ENCODE data around the gene GRIP1.
"Not testable (repeated sequence)": the region's sequence is repeated elsewhere in the genome, so short reads cannot be mapped to it uniquely, and the experiment has no call there.

Gene GRIP1

DNA sequence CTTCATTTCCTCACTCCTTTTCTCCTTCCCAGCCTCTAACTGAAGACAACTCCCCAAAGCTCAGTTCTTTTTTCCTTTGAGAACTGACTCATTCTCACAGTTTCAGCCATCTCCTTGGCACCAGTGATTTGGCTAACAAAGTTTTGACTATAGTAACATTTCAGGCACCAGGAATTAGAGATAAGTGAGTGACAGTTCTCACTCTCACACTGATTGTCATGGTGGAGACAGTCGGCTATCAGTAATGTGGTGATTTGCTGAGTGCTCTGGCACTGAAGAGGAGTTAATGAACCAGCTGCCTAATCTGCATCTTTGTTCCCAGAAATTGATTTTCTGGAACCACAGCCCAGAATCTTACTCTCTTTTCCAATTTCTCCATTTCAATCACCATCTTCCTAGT is 347.1 kb downstream of the GRIP1 start:
- H3K27me3 Mint-ChIP-seq = no peaks in the 10 kb centered on the region
- H3K4me1 Mint-ChIP-seq = peaks cover 28% of the 10 kb centered on the region
- H3K27ac Mint-ChIP-seq (ENCODE audit: low read depth) = no peak overlapping the region
- DNase-seq (ENCODE audit: low spot score in 2 of 2) (no peak), ATAC-seq (replicated peaks; ENCODE audit: extremely low read depth, poor library complexity, severe bottlenecking) (no peak)
- H3K36me3 Mint-ChIP-seq (ENCODE audit: insufficient read depth) = peaks cover 44% of the 10 kb centered on the region
- no peaks in the 10 kb centered on the region for H3K9me3 Mint-ChIP-seq
- H3K4me3 Mint-ChIP-seq = no peak overlapping the region

DNA sequence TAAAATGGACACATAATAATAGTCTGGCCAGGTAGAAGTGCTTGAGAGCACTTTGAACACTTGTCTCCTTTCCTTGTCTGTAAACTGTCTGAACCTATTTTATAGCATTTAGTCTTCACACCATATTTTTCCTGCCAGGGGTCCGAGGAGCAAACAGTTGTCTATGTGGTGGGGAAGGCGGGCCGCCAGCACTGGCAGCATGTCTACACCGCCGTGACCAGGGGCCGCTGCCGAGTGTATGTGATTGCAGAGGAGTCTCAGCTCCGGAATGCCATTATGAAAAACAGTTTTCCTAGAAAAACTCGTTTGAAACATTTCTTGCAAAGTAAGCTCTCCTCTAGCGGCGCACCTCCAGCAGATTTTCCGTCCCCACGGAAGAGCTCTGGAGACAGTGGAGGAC is 347.9 kb downstream of the GRIP1 start:
- H3K4me1 Mint-ChIP-seq = peaks cover 28% of the 10 kb centered on the region
- H3K27me3 Mint-ChIP-seq = no peaks in the 10 kb centered on the region
- no peaks in the 10 kb centered on the region for H3K9me3 Mint-ChIP-seq
- H3K27ac Mint-ChIP-seq (ENCODE audit: low read depth) = peak overlapping the region; percentile 22
- DNase-seq (ENCODE audit: low spot score in 2 of 2) (no peak), ATAC-seq (replicated peaks; ENCODE audit: extremely low read depth, poor library complexity, severe bottlenecking) (no peak)
- H3K4me3 Mint-ChIP-seq = no peak overlapping the region
- peaks cover 50% of the 10 kb centered on the region for H3K36me3 Mint-ChIP-seq (ENCODE audit: insufficient read depth)

DNA sequence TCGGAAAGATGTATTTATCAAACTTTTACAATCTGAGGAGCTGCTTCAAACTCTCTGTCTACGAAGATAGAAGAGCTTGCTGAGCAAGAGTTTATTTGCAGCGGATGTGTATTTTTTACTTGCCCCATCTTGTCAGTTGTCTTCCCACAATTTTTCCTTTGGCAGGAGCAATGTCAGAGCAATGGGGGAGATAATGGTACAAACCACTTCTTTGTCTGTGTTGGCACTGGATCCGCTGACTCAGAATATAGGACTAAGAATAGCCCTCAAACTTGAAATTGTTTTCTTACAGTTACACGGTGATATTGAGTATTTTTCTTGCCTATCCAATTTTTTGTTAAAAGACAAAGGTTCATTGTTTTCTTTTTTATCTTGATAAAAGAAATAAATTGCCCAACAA is 348.9 kb downstream of the GRIP1 start:
- Mint-ChIP-seq H3K27ac (ENCODE audit: low read depth) (no peak overlapping the region), H3K4me1 (peaks cover 38% of the 10 kb centered on the region), H3K4me3 (no peak overlapping the region), H3K9me3 (no peaks in the 10 kb centered on the region), H3K27me3 (no peaks in the 10 kb centered on the region), H3K36me3 (ENCODE audit: insufficient read depth) (peaks cover 61% of the 10 kb centered on the region)
- no peak for DNase-seq (ENCODE audit: low spot score in 2 of 2)
- no peak for ATAC-seq (replicated peaks; ENCODE audit: extremely low read depth, poor library complexity, severe bottlenecking)

DNA sequence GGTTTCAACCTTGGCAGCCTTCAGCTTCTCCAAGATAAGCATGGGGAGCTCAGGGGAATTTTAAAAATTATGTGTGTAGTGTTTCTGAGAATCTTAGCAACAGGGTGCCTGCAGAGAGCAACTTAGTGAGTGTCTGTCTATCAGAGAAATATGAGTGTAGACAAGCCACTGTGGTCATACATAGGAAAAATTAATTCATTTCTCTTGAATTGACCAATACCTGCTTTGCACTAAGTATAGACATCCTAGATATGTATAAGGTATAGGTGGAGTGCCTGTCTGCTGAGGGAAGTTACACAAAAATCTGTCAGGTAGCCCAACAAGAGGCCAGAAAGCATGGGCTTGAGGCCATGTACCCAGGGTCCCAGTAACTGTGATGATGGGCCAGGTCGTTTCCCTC is 355.9 kb downstream of the GRIP1 start:
- Mint-ChIP-seq H3K4me3 (no peak overlapping the region), H3K36me3 (ENCODE audit: insufficient read depth) (peaks cover 66% of the 10 kb centered on the region), H3K4me1 (peaks cover 50% of the 10 kb centered on the region), H3K27ac (ENCODE audit: low read depth) (no peak overlapping the region), H3K9me3 (no peaks in the 10 kb centered on the region), H3K27me3 (no peaks in the 10 kb centered on the region)
- ATAC-seq (replicated peaks; ENCODE audit: extremely low read depth, poor library complexity, severe bottlenecking) = no peak
- DNase-seq (ENCODE audit: low spot score in 2 of 2) = no peak

DNA sequence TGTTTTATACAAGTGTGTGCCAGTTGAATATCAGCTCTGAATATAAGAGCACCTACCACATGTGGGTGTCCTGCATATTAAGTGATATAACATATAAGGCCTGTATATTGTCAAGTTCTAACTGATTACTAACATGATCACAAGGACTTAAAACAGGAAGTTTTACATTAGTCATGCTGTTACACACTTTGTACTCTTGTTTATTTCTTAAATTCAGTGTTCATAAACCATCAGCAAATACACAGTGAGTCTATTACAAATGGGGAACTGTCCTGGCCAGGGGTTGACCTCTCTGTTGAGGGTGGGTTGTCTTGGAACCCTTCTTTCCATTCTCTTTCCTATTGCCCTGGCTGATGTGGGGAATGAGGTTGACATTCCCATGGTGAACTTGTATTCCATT is 357.4 kb downstream of the GRIP1 start:
- H3K36me3 Mint-ChIP-seq (ENCODE audit: insufficient read depth) = peaks cover 60% of the 10 kb centered on the region
- H3K4me1 Mint-ChIP-seq = peaks cover 53% of the 10 kb centered on the region
- ATAC-seq (replicated peaks; ENCODE audit: extremely low read depth, poor library complexity, severe bottlenecking) (no peak), DNase-seq (ENCODE audit: low spot score in 2 of 2) (no peak)
- no peaks in the 10 kb centered on the region for H3K27me3 Mint-ChIP-seq
- peak overlapping the region; percentile 37 for H3K27ac Mint-ChIP-seq (ENCODE audit: low read depth)
- no peak overlapping the region for H3K4me3 Mint-ChIP-seq
- no peaks in the 10 kb centered on the region for H3K9me3 Mint-ChIP-seq

DNA sequence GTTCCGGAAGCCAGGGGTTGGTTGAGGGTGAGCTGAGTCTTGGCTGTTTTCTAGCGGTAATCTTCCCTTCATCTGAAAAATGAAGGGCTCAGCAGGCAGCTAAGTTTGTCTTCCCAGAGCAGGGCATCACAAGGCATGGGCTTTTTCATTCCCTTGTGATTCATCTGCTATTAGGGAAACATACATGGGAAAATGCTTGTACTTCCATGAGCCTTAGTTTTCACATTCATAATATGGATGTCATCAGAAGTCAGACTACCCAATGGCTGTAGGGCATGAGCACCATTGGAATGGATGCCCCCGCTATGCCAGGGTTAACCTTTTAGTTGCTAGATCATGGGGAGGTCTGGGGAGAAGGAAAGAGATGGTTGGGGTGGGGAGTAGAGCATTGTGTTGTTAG is 357.9 kb downstream of the GRIP1 start:
- DNase-seq (ENCODE audit: low spot score in 2 of 2) (no peak), ATAC-seq (replicated peaks; ENCODE audit: extremely low read depth, poor library complexity, severe bottlenecking) (no peak)
- Mint-ChIP-seq H3K4me3 (no peak overlapping the region), H3K36me3 (ENCODE audit: insufficient read depth) (peaks cover 60% of the 10 kb centered on the region), H3K27ac (ENCODE audit: low read depth) (peak overlapping the region; percentile 7), H3K4me1 (peaks cover 53% of the 10 kb centered on the region), H3K27me3 (no peaks in the 10 kb centered on the region), H3K9me3 (no peaks in the 10 kb centered on the region)

DNA sequence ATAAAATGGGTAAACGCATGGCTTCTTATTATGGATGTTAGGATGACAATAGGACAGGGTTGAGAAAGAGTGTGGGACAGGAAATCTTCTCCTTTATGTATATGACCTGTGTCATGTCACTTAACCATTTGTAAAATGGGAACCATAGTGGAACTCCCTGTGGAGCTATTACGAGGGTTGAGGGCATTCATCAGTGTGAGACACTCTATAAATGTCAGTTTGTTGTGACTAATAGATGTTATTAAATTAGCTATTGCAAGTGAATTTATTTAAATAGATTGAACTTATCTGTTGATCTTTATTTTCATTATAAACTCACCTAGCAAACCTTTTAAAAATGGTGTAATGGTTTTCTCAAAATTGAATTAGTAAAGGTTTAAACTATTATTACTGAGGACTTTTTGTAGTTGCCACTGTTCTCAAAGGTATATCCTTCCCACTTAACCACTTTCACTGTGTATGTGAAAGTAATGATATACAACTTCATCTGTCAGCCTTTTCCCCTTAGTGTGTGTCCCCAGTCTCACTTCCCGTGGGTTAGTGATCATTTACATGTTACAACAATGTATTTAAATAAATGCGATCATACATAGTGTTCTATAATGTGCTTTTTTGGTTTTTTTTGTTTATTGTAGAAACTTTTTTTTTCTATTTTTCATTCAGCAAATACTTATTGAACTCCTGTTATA is 359.5 kb downstream of the GRIP1 start:
- ATAC-seq (replicated peaks; ENCODE audit: extremely low read depth, poor library complexity, severe bottlenecking) (no peak), DNase-seq (ENCODE audit: low spot score in 2 of 2) (no peak)
- Mint-ChIP-seq H3K4me3 (no peak overlapping the region), H3K9me3 (no peaks in the 10 kb centered on the region), H3K4me1 (peaks cover 53% of the 10 kb centered on the region), H3K36me3 (ENCODE audit: insufficient read depth) (peaks cover 48% of the 10 kb centered on the region), H3K27me3 (no peaks in the 10 kb centered on the region), H3K27ac (ENCODE audit: low read depth) (peak overlapping the region; percentile 7)

DNA sequence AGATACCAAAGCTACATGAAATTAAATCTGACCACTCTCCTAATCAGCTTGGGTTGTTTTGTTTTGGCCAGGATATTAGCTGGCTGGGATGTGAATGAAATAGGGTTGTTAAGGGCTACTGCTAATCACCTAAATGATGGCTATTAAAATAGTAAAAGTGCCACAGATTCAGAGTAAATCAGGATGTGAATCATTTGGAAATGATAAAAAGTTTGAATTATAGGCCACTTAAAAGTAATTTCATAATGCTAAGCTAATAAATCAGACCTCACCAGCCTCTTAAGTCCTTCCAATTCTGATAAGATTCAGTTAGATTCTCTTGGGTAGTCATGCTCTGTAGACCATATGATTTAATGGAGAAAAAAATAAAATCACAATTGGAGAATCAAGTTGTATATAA is 364.6 kb downstream of the GRIP1 start:
- DNase-seq (ENCODE audit: low spot score in 2 of 2) (no peak), ATAC-seq (replicated peaks; ENCODE audit: extremely low read depth, poor library complexity, severe bottlenecking) (no peak)
- peaks cover 70% of the 10 kb centered on the region for H3K4me1 Mint-ChIP-seq
- peaks cover 51% of the 10 kb centered on the region for H3K36me3 Mint-ChIP-seq (ENCODE audit: insufficient read depth)
- H3K27me3 Mint-ChIP-seq = no peaks in the 10 kb centered on the region
- H3K27ac Mint-ChIP-seq (ENCODE audit: low read depth) = peak overlapping the region; percentile 73
- H3K4me3 Mint-ChIP-seq = peak overlapping the region; percentile 45
- H3K9me3 Mint-ChIP-seq = no peaks in the 10 kb centered on the region

DNA sequence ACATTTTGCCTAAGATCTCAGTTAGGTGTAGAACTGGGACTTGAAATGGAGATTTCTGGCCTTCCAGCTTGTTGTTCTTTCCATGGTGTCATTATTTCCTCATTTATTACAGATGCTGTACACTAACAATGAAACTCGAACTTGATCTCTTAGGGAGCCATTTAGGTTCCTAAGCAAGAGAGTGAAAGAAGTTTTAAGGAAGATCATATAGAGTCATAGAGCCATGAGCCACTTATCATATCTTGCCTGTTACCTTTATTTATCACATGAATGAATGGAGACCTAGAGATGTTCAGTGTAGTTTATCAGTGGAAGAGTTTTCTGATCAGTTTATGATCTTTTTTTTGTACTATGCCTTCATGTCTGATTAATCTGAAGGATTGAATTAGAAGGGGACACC is 366.7 kb downstream of the GRIP1 start:
- Mint-ChIP-seq H3K4me3 (peak overlapping the region; percentile 74), H3K4me1 (peaks cover 76% of the 10 kb centered on the region), H3K27ac (ENCODE audit: low read depth) (peak overlapping the region; percentile 47), H3K27me3 (no peaks in the 10 kb centered on the region), H3K36me3 (ENCODE audit: insufficient read depth) (peaks cover 56% of the 10 kb centered on the region), H3K9me3 (no peaks in the 10 kb centered on the region)
- ATAC-seq (replicated peaks; ENCODE audit: extremely low read depth, poor library complexity, severe bottlenecking) (no peak), DNase-seq (ENCODE audit: low spot score in 2 of 2) (no peak)

DNA sequence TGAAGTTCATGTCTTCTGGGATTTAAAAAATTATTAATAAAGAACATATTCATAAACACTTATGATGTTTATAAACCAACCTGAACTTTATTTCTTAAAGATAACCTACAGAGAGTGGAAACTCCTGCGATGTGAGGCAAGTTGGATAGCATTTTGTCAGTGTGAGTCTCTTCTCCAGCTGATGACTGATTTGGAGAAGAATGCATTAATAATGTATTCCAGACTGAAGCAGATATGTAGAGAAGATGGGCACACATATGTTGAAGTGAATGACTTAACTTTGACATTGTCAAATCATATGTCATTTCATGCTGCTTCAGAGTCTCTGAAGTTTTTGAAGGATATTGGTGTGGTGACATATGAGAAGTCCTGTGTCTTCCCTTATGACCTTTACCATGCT is 369.3 kb downstream of the GRIP1 start:
- H3K27ac Mint-ChIP-seq (ENCODE audit: low read depth) = peak overlapping the region; percentile 24
- no peaks in the 10 kb centered on the region for H3K27me3 Mint-ChIP-seq
- ATAC-seq (replicated peaks; ENCODE audit: extremely low read depth, poor library complexity, severe bottlenecking) (no peak), DNase-seq (ENCODE audit: low spot score in 2 of 2) (no peak)
- H3K4me3 Mint-ChIP-seq = peak overlapping the region; percentile 74
- H3K36me3 Mint-ChIP-seq (ENCODE audit: insufficient read depth) = peaks cover 68% of the 10 kb centered on the region
- peaks cover 75% of the 10 kb centered on the region for H3K4me1 Mint-ChIP-seq
- H3K9me3 Mint-ChIP-seq = no peaks in the 10 kb centered on the region

DNA sequence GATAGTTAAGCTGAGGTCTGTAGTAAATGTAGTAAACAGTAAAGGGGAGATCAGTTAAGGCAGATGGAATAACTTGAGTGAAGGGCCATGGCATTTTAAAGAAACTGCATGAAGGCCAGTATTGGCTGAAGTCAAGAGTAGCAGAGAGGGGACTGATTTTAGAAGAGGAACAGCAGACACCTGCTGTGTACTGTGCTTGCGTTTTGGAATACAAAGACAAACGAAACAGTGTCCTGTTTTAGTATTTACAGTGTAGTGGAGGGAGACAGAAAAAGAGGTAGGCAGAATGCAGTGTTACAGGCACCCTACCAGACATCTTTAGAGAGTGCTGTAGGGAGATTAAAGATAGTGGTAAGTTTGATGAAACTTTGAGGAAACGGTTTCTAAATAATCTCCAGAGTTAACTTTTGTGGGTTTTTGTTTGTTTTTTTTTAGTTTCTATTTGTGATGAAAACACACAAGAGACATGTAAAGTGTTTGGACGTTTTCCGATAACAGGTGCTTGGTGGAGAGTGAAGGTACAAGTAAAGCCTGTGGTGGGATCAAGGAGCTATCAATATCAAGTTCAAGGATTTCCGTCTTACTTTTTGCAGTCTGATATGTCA is 374.5 kb downstream of the GRIP1 start:
- Mint-ChIP-seq H3K36me3 (ENCODE audit: insufficient read depth) (peaks cover 51% of the 10 kb centered on the region), H3K27ac (ENCODE audit: low read depth) (peak overlapping the region; percentile 98), H3K4me1 (peaks cover 51% of the 10 kb centered on the region), H3K9me3 (no peaks in the 10 kb centered on the region), H3K27me3 (no peaks in the 10 kb centered on the region), H3K4me3 (peak overlapping the region; percentile 99)
- DNase-seq (ENCODE audit: low spot score in 2 of 2) (no peak), ATAC-seq (replicated peaks; ENCODE audit: extremely low read depth, poor library complexity, severe bottlenecking) (peak; percentile 11)

DNA sequence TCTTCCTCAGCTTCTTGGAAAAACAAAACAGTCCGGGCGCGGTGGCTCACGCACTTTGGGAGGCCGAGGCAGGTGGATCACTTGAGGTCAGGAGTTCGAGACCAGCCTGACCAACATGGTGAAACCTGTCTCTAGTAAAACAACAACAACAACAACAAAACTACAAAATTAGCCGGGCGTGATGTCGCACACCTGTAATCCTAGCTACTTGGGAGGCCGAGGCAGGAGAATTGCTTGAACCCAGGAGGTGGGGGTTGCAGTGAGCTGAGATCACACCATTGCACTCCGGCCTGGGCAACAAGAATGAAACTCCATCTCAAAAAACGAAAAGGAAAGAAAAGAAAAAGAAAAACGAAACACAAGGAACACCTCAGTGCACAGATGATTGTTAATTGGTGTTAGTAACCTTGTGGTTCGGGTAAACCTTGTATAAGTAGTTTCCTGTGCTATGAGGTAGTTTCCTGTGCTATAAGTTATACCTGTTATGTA is 375.5 kb downstream of the GRIP1 start:
- ATAC-seq (replicated peaks; ENCODE audit: extremely low read depth, poor library complexity, severe bottlenecking) = peak; percentile 86
- not testable (repeated sequence) for H3K9me3 Mint-ChIP-seq; DNase-seq (ENCODE audit: low spot score in 2 of 2); H3K27me3 Mint-ChIP-seq
- H3K27ac Mint-ChIP-seq (ENCODE audit: low read depth) = peak overlapping the region; percentile 98
- peaks cover 45% of the 10 kb centered on the region for H3K4me1 Mint-ChIP-seq
- H3K36me3 Mint-ChIP-seq (ENCODE audit: insufficient read depth) = peaks cover 46% of the 10 kb centered on the region
- H3K4me3 Mint-ChIP-seq = peak overlapping the region; percentile 99

DNA sequence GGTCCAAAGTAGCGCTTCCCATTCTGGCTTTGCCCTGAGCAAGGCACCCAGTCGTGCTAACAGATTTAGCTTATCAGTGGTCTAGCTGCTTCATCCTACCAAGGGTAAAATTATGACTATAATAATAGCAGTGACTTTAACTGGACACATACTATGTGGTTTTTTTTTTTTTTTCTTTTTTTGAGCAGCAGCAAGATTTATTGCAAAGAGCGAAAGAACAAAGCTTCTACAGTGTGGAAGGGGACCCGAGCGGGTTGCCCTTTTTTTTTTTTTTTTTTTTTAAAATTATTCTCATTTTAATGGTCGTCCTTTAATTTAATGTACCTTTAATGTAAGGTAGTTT is 376.1 kb downstream of the GRIP1 start:
- ATAC-seq (replicated peaks; ENCODE audit: extremely low read depth, poor library complexity, severe bottlenecking) = peak; percentile 5

More for the DNA sequence above, 376.1 kb downstream of the GRIP1 start:
- peaks cover 39% of the 10 kb centered on the region for H3K4me1 Mint-ChIP-seq
- H3K27me3 Mint-ChIP-seq = no peaks in the 10 kb centered on the region
- no peaks in the 10 kb centered on the region for H3K9me3 Mint-ChIP-seq
- H3K36me3 Mint-ChIP-seq (ENCODE audit: insufficient read depth) = peaks cover 41% of the 10 kb centered on the region
- H3K4me3 Mint-ChIP-seq = peak overlapping the region; percentile 99
- peak overlapping the region; percentile 98 for H3K27ac Mint-ChIP-seq (ENCODE audit: low read depth)
- DNase-seq (ENCODE audit: low spot score in 2 of 2) = no peak
